PC-9 (cell line): ENCODE measurements around the gene UGT1A3. TPM values are rescaled to one million over a fixed set of nuclear protein-coding genes. Genes with fewer than 3 reads are reported as not detected.

Experiments used
- BruUV-seq: library from RNA; stranded (reverse); fragments of 400-500 nt; replicated peaks from 2 replicates; lab custom pipeline; 2021; lab: Mats Ljungman, UMichigan
- CTCF ChIA-PET: fragments of 300-600 bp; sonication (Branson Sonifier 250); formaldehyde crosslinking; loops from one replicate; lab custom pipeline; 2022; ENCODE audit warnings: antibody characterized with exemption; lab: Charles Lee
- POLR2A ChIA-PET: fragments of 300-600 bp; sonication (Branson Sonifier 250); formaldehyde crosslinking; loops from one replicate; lab custom pipeline; 2022; ENCODE audit warnings: antibody characterized with exemption; ENCODE audit not compliant: unreplicated experiment; lab: Charles Lee
- DNase-seq, 2 experiments: peaks; one replicate each; pipeline versions ENCODE4 v3.0.0 to v3.0.0-alpha.2; 2015 to 2022; ENCODE audit warnings: mixed read lengths in 1 of 2
- H2AFZ ChIP-seq: fragments of 200-600 bp; sonication (generic); 2 replicates; pipeline ENCODE4 v1.8.1; 2017; ENCODE audit warnings: antibody characterized with exemption
- H3F3A ChIP-seq: fragments of 200-600 bp; sonication (generic); 2 replicates; pipeline ENCODE4 v1.8.1; 2017; ENCODE audit warnings: antibody characterized with exemption, mild to moderate bottlenecking, low read depth; ENCODE audit not compliant: insufficient read depth
- H3K27ac ChIP-seq: fragments of 200-600 bp; sonication (generic); 2 replicates; pipeline ENCODE4 v1.6.1; 2016; ENCODE audit warnings: mixed run types
- H3K27me3 ChIP-seq: fragments of 200-600 bp; sonication (generic); 2 replicates; pipeline ENCODE4 v1.6.1; 2016; ENCODE audit warnings: low read depth, mixed run types; ENCODE audit not compliant: insufficient read depth
- H3K36me3 ChIP-seq: fragments of 200-600 bp; sonication (generic); 2 replicates; pipeline ENCODE4 v1.6.1; 2016; ENCODE audit warnings: low read depth, mixed run types
- H3K4me1 ChIP-seq: fragments of 200-600 bp; sonication (generic); replicated peaks from 2 replicates; pipeline ENCODE4 v1.6.1; 2016; ENCODE audit warnings: mixed run types; ENCODE audit not compliant: insufficient read depth
- H3K4me2 ChIP-seq: fragments of 200-600 bp; sonication (generic); 2 replicates; pipeline ENCODE4 v1.6.1; 2017; ENCODE audit warnings: mixed run types
- H3K4me3 ChIP-seq: fragments of 200-600 bp; sonication (generic); 2 replicates; pipeline ENCODE4 v1.6.1; 2016; ENCODE audit warnings: mixed run types
- H3K79me2 ChIP-seq: fragments of 200-600 bp; sonication (generic); 2 replicates; pipeline ENCODE4 v1.6.1; 2017; ENCODE audit warnings: low read depth, mixed run types
- H3K9me2 ChIP-seq: fragments of 200-600 bp; sonication (generic); 2 replicates; pipeline ENCODE4 v1.8.1; 2017; ENCODE audit warnings: mild to moderate bottlenecking; ENCODE audit not compliant: insufficient read depth
- H3K9me3 ChIP-seq: fragments of 200-600 bp; sonication (generic); 2 replicates; pipeline ENCODE4 v1.8.1; 2016; ENCODE audit warnings: low read depth; ENCODE audit not compliant: insufficient read depth
- H4K20me1 ChIP-seq: fragments of 200-600 bp; sonication (generic); 2 replicates; pipeline ENCODE4 v1.8.1; 2017; ENCODE audit not compliant: insufficient read depth
- EZH2 ChIP-seq: fragments of 200-600 bp; sonication (generic); IDR thresholded peaks from 2 replicates; pipeline ENCODE4 v1.8.0; 2017; ENCODE audit warnings: antibody characterized with exemption, low read depth
- intact Hi-C: fragments of 100-400 bp; cut with micrococcal nuclease; formaldehyde crosslinking; loops from one replicate; pipeline ENCODE4 v1.10.0; 2022; ENCODE audit not compliant: unreplicated experiment
- total RNA-seq: library from RNA; stranded (reverse); gene quantifications from 2 replicates; pipeline ENCODE4 v1.2.3, GENCODE V29; 2021
- TF ChIP-seq, protein P1 (sequence below): fragments of 200-600 bp; sonication (generic); conservative IDR thresholded peaks from 2 replicates; pipeline ENCODE4 v1.6.1; 2017; ENCODE audit warnings: mixed run types, antibody characterized with exemption, mild to moderate bottlenecking, moderate library complexity

UGT1A3 gene
- total RNA-seq, 1 experiment from 2014 or later = 67.1 TPM

DNA sequence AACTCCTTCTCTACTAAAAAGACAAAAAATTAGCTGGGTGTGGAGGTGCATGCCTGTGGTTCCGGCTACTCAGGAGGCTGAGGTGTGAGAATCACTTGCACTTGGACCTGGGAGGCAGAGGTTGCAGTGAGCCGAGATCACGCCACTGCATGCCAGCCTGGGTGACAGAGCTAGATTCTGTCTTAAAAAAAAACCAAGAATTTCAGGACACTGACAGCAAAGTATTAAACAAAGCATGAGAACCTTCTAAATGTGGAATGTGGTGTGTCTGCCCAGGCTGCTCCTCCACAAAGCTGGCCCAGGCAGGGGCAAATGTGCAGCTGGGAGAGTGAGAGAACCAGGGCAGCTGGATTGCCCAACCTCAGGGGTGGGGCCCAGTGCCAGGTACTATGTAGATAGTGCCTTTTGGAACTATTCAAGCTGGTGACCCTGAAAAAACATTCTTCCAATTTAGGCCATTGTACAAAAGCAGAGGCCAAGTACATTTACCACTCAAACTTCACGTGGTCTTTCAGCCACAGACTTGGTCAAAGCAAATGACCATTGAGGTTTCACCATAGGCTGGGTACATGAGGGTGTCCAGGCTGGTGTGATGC lies 22.8 kb upstream of the UGT1A3 start:
- TF ChIP-seq EZH2 = no peak
- TF ChIP-seq, protein P1, sequence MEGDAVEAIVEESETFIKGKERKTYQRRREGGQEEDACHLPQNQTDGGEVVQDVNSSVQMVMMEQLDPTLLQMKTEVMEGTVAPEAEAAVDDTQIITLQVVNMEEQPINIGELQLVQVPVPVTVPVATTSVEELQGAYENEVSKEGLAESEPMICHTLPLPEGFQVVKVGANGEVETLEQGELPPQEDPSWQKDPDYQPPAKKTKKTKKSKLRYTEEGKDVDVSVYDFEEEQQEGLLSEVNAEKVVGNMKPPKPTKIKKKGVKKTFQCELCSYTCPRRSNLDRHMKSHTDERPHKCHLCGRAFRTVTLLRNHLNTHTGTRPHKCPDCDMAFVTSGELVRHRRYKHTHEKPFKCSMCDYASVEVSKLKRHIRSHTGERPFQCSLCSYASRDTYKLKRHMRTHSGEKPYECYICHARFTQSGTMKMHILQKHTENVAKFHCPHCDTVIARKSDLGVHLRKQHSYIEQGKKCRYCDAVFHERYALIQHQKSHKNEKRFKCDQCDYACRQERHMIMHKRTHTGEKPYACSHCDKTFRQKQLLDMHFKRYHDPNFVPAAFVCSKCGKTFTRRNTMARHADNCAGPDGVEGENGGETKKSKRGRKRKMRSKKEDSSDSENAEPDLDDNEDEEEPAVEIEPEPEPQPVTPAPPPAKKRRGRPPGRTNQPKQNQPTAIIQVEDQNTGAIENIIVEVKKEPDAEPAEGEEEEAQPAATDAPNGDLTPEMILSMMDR = no peak
- intact Hi-C loops = loop anchor here (1.0 to 10.0 kb wide), 7 partner anchors 15 to 1279 kb away; partner anchors contain the start of gene DGKD
- peaks cover 93% of the 10 kb centered on the region for H3F3A ChIP-seq
- peaks cover 97% of the 10 kb centered on the region for H3K4me1 ChIP-seq
- peaks cover 8% of the 10 kb centered on the region; the same call in 1 of the 2 replicates for H4K20me1 ChIP-seq
- H2AFZ ChIP-seq = no peak overlapping the region
- ChIA-PET POLR2A (interaction anchor here (0.5 to 1.6 kb wide), 12 partner anchors 8 to 292 kb away, joined by 3 to 53 read pairs (median 8); partner anchors contain the start of gene UGT1A6), CTCF (interaction anchor here (0.6 to 1.0 kb wide), 2 partner anchors 127 to 257 kb away, joined by 3 to 5 read pairs; no protein-coding TSS in a partner anchor)
- H3K36me3 ChIP-seq = peaks cover 89% of the 10 kb centered on the region
- peak; percentile 97 for DNase-seq
- no peaks in the 10 kb centered on the region for H3K9me2 ChIP-seq
- H3K27ac ChIP-seq = peak overlapping the region; percentile 95
- H3K27me3 ChIP-seq = no peaks in the 10 kb centered on the region
- peak overlapping the region; percentile 63 for H3K4me2 ChIP-seq
- BruUV-seq = no TSS peak
- peak overlapping the region; percentile 15; the same call in 1 of the 2 replicates for H3K4me3 ChIP-seq
- H3K9me3 ChIP-seq = no peaks in the 10 kb centered on the region
- H3K79me2 ChIP-seq = peaks cover 100% of the 10 kb centered on the region

- H3K79me2 ChIP-seq = peaks cover 100% of the 10 kb centered on the region
- peaks cover 10% of the 10 kb centered on the region; the same call in 1 of the 2 replicates for H4K20me1 ChIP-seq
- ChIA-PET POLR2A (interaction anchor here (0.6 to 1.6 kb wide), 8 partner anchors 8 to 239 kb away, joined by 3 to 53 read pairs (median 8); no protein-coding TSS in a partner anchor), CTCF (no interaction called here)
- no peaks in the 10 kb centered on the region for H3K27me3 ChIP-seq
- H3K4me2 ChIP-seq = peak overlapping the region; percentile 63
- H3K27ac ChIP-seq = peak overlapping the region; percentile 95
- no peaks in the 10 kb centered on the region for H3K9me2 ChIP-seq
- TF ChIP-seq, protein P1 = no peak
- no peak for TF ChIP-seq EZH2
- intact Hi-C loops = loop anchor here (1.0 to 10.0 kb wide), 7 partner anchors 15 to 1278 kb away; partner anchors contain the start of gene DGKD
- H3K4me1 ChIP-seq = peaks cover 97% of the 10 kb centered on the region
- peak; percentile 69 to 89 for DNase-seq
- no peaks in the 10 kb centered on the region for H3K9me3 ChIP-seq
- H3F3A ChIP-seq = peaks cover 93% of the 10 kb centered on the region
- H2AFZ ChIP-seq = no peak overlapping the region
- H3K36me3 ChIP-seq = peaks cover 90% of the 10 kb centered on the region
- no TSS peak for BruUV-seq
- no peak overlapping the region for H3K4me3 ChIP-seq
Observed at GRCh38 chr2:233706720-233707119, 22.1 kb upstream of the UGT1A3 start.

- no peak for DNase-seq
- H3K9me3 ChIP-seq = no peaks in the 10 kb centered on the region
- H4K20me1 ChIP-seq = peaks cover 12% of the 10 kb centered on the region; the same call in 1 of the 2 replicates
- CTCF ChIA-PET = no interaction called here
- H2AFZ ChIP-seq = no peak overlapping the region
- no peaks in the 10 kb centered on the region for H3K9me2 ChIP-seq
- no peaks in the 10 kb centered on the region for H3K27me3 ChIP-seq
- H3K4me3 ChIP-seq = no peak overlapping the region
- H3K27ac ChIP-seq = peak overlapping the region; percentile 95
- no peak for TF ChIP-seq EZH2
- TF ChIP-seq, protein P1 = no peak
- intact Hi-C loops = loop anchor here (2.0 to 10.0 kb wide), 5 partner anchors 151 to 1277 kb away; partner anchors contain the start of gene DGKD
- H3F3A ChIP-seq = peaks cover 85% of the 10 kb centered on the region
- POLR2A ChIA-PET = interaction anchor here (0.5 kb wide), 1 partner anchor 266 kb away, joined by 4 read pairs; no protein-coding TSS in a partner anchor
- H3K79me2 ChIP-seq = peaks cover 100% of the 10 kb centered on the region
- peak overlapping the region; percentile 63 for H3K4me2 ChIP-seq
- no TSS peak for BruUV-seq
- peaks cover 90% of the 10 kb centered on the region for H3K36me3 ChIP-seq
- H3K4me1 ChIP-seq = peaks cover 84% of the 10 kb centered on the region
Observed at GRCh38 chr2:233707940-233708644, 20.8 kb upstream of the UGT1A3 start.
